ENCODE results near the gene TMEM272.
A peak's percentile ranks its signal among the peaks of the same experiment; 100 is the strongest.

DNA sequence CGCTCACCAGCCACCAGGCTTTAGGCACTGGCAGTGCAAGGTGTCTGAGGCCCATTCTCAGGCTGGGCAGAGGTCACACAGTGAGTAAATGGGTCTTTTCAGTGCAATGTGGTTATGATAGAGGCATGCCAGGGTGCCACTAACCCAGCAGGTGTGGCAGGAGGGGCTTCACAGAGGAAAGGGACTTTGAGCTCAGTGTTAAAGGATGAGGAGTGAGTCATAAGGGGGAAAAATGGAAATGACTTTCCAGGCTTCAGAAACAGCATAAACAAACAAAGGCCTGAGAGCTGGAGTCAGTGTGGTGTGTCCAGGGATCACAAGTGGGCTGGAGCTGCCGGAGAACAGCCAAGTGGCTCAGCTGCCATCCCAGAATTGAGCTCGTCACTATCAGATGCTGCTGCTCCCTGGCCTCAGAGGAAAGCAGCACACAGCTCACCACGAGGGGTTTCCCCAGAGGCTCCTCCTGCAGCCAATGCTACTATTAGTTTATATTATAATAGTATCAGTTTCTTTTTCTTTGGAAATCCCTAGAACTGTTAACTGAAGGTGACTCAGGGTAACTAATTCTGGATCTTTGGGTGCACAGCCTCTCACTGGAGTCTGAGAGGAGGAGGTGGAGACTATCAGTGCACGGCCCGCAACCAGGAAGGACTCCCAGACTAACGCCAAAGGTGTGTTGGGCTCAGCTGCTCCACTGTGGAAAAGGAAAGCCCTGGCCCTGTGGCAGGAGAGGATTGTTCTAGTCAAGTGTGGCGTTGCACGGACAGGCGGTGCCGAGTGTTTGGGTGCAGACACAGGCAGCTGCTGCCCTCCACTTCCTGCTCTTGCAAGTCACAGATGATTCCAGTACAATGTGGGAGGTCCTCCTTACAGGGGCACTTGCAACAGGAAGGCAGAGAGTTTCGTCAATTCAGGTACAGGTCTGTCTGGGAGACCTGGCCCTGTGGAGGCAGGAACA lies 80.5 kb downstream of the TMEM272 start:
- TF ChIP-seq CTCF (IDR thresholded peaks at IDR 0.05) (no peak), POLR2A (IDR thresholded peaks at IDR 0.05; ENCODE audit: low read depth) (no peak), EP300 (IDR thresholded peaks at IDR 0.05) (no peak), POLR2AphosphoS5 (IDR thresholded peaks at IDR 0.05) (peak; percentile 42 to 56)

Data from esophagus muscularis mucosa (tissue), 4 donors.